WTC11 (cell line): ENCODE measurements around the gene CORO7. TPM values are rescaled to one million over a fixed set of nuclear protein-coding genes. Genes with fewer than 3 reads are reported as not detected.

Experiments used
- ATAC-seq: fragments of 200-7000 bp; cut with Tn5 transposase; 2 replicates; pipeline ENCODE4 v1.10.0; 2021; ENCODE audit warnings: mild to moderate bottlenecking, moderate library complexity
- CTCF ChIA-PET: fragments of 300-600 bp; sonication (Branson Sonifier 250); formaldehyde crosslinking; loops from one replicate; lab custom pipeline; 2021; ENCODE audit warnings: antibody characterized with exemption; lab: Charles Lee
- POLR2A ChIA-PET: fragments of 350-600 bp; sonication (Branson Sonifier 250); formaldehyde crosslinking; loops from one replicate; lab custom pipeline; 2021; ENCODE audit warnings: antibody characterized with exemption; lab: Charles Lee
- DNase-seq: peaks from one replicate; pipeline ENCODE4 v3.0.0; 2021; ENCODE audit warnings: low spot score
- H3K27ac Mint-ChIP-seq: 2 replicates; pipeline ENCODE4 v1.8.0; 2021; ENCODE audit warnings: mixed read lengths
- H3K27me3 Mint-ChIP-seq: 2 replicates; pipeline ENCODE4 v1.8.0; 2021; ENCODE audit warnings: low read depth, mild to moderate bottlenecking, moderate library complexity, mixed read lengths
- H3K36me3 Mint-ChIP-seq: 2 replicates; pipeline ENCODE4 v1.8.0; 2021; ENCODE audit warnings: mixed read lengths
- H3K4me1 Mint-ChIP-seq: 2 replicates; pipeline ENCODE4 v1.8.0; 2022; ENCODE audit warnings: mixed read lengths
- H3K4me3 Mint-ChIP-seq: 2 replicates; pipeline ENCODE4 v1.8.0; 2021; ENCODE audit warnings: mild to moderate bottlenecking, moderate library complexity, mixed read lengths
- H3K9me3 Mint-ChIP-seq: 2 replicates; pipeline ENCODE4 v1.8.0; 2021; ENCODE audit warnings: mixed read lengths
- ATF2 ChIP-seq: sonication (generic); formaldehyde crosslinking; IDR thresholded peaks from 2 replicates; pipeline ENCODE4 v1.8.1; 2022; ENCODE audit warnings: low read depth, missing genetic modification reagents, borderline replicate concordance
- CREM ChIP-seq: sonication (generic); formaldehyde crosslinking; IDR thresholded peaks from 2 replicates; pipeline ENCODE4 v1.8.1; 2022; ENCODE audit warnings: mild to moderate bottlenecking, missing genetic modification reagents, moderate library complexity
- ELF4 ChIP-seq: sonication (generic); formaldehyde crosslinking; IDR thresholded peaks from 2 replicates; pipeline ENCODE4 v1.8.1; 2022; ENCODE audit warnings: low read depth, mild to moderate bottlenecking, moderate library complexity, missing genetic modification reagents
- GRHL2 ChIP-seq: fragments of 250-450 bp; sonication (Bioruptor Pico); IDR thresholded peaks from 2 replicates; pipeline ENCODE4 v1.8.0; 2022; ENCODE audit warnings: mild to moderate bottlenecking, moderate library complexity; ENCODE audit not compliant: insufficient replicate concordance, severe bottlenecking
- STAT6 ChIP-seq: sonication (generic); formaldehyde crosslinking; conservative IDR thresholded peaks from 2 replicates; pipeline ENCODE4 v1.8.1; 2023; ENCODE audit warnings: mild to moderate bottlenecking, low read depth, missing genetic modification reagents, moderate library complexity
- TCF7 ChIP-seq: sonication (generic); formaldehyde crosslinking; IDR thresholded peaks from 2 replicates; pipeline ENCODE4 v1.8.0; 2022; ENCODE audit warnings: mild to moderate bottlenecking, low read depth, missing genetic modification reagents, moderate library complexity
- TEAD1 ChIP-seq: sonication (generic); formaldehyde crosslinking; IDR thresholded peaks from 2 replicates; pipeline ENCODE4 v1.8.0; 2022; ENCODE audit warnings: mild to moderate bottlenecking, missing genetic modification reagents
- ZMAT4 ChIP-seq: fragments of 250-450 bp; sonication (Bioruptor Pico); IDR thresholded peaks from 2 replicates; pipeline ENCODE4 v1.9.0; 2021; ENCODE audit warnings: mild to moderate bottlenecking
- ZNF263 ChIP-seq: sonication (generic); formaldehyde crosslinking; IDR thresholded peaks from 2 replicates; pipeline ENCODE4 v1.8.1; 2022; ENCODE audit warnings: low read depth, mild to moderate bottlenecking, moderate library complexity, missing genetic modification reagents
- ZNF512 ChIP-seq: sonication (generic); formaldehyde crosslinking; IDR thresholded peaks from 2 replicates; pipeline ENCODE4 v1.8.1; 2022; ENCODE audit warnings: missing genetic modification reagents, borderline replicate concordance
- total RNA-seq: library from RNA; stranded (reverse); gene quantifications from 3 replicates; pipeline ENCODE4 v1.2.3, GENCODE V29; 2021
- TF ChIP-seq, protein P1 (sequence below): sonication (generic); formaldehyde crosslinking; IDR thresholded peaks from 2 replicates; pipeline ENCODE4 v1.8.0; 2022; ENCODE audit warnings: missing genetic modification reagents
- TF ChIP-seq, protein P2 (sequence below): fragments of 250-450 bp; sonication (Bioruptor Pico); IDR thresholded peaks from 2 replicates; pipeline ENCODE4 v1.9.0; 2021; ENCODE audit warnings: mild to moderate bottlenecking
- TF ChIP-seq, protein P3 (sequence below): sonication (generic); formaldehyde crosslinking; IDR thresholded peaks from 2 replicates; pipeline ENCODE4 v1.8.1; 2022; ENCODE audit warnings: mild to moderate bottlenecking, moderate library complexity, missing genetic modification reagents
- TF ChIP-seq, protein P4 (sequence below): sonication (generic); formaldehyde crosslinking; IDR thresholded peaks from 2 replicates; pipeline ENCODE4 v1.8.1; 2022; ENCODE audit warnings: low read depth, mild to moderate bottlenecking, moderate library complexity, missing genetic modification reagents, borderline replicate concordance

Gene CORO7
- total RNA-seq, 1 experiment from 2014 or later = 45.5 TPM

- no peak for TF ChIP-seq GRHL2 (CRISPR knock-in tag)
- no peak for TF ChIP-seq ELF4 (CRISPR knock-in tag)
- TF ChIP-seq TCF7 = no peak
- TF ChIP-seq ATF2 (CRISPR knock-in tag) = no peak
- no peak for TF ChIP-seq ZMAT4 (CRISPR knock-in tag)
- TF ChIP-seq CREM = no peak
- no peak for TF ChIP-seq ZNF263
- TF ChIP-seq, protein P1, sequence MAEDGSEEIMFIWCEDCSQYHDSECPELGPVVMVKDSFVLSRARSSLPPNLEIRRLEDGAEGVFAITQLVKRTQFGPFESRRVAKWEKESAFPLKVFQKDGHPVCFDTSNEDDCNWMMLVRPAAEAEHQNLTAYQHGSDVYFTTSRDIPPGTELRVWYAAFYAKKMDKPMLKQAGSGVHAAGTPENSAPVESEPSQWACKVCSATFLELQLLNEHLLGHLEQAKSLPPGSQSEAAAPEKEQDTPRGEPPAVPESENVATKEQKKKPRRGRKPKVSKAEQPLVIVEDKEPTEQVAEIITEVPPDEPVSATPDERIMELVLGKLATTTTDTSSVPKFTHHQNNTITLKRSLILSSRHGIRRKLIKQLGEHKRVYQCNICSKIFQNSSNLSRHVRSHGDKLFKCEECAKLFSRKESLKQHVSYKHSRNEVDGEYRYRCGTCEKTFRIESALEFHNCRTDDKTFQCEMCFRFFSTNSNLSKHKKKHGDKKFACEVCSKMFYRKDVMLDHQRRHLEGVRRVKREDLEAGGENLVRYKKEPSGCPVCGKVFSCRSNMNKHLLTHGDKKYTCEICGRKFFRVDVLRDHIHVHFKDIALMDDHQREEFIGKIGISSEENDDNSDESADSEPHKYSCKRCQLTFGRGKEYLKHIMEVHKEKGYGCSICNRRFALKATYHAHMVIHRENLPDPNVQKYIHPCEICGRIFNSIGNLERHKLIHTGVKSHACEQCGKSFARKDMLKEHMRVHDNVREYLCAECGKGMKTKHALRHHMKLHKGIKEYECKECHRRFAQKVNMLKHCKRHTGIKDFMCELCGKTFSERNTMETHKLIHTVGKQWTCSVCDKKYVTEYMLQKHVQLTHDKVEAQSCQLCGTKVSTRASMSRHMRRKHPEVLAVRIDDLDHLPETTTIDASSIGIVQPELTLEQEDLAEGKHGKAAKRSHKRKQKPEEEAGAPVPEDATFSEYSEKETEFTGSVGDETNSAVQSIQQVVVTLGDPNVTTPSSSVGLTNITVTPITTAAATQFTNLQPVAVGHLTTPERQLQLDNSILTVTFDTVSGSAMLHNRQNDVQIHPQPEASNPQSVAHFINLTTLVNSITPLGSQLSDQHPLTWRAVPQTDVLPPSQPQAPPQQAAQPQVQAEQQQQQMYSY = no peak
- TF ChIP-seq, protein P2, sequence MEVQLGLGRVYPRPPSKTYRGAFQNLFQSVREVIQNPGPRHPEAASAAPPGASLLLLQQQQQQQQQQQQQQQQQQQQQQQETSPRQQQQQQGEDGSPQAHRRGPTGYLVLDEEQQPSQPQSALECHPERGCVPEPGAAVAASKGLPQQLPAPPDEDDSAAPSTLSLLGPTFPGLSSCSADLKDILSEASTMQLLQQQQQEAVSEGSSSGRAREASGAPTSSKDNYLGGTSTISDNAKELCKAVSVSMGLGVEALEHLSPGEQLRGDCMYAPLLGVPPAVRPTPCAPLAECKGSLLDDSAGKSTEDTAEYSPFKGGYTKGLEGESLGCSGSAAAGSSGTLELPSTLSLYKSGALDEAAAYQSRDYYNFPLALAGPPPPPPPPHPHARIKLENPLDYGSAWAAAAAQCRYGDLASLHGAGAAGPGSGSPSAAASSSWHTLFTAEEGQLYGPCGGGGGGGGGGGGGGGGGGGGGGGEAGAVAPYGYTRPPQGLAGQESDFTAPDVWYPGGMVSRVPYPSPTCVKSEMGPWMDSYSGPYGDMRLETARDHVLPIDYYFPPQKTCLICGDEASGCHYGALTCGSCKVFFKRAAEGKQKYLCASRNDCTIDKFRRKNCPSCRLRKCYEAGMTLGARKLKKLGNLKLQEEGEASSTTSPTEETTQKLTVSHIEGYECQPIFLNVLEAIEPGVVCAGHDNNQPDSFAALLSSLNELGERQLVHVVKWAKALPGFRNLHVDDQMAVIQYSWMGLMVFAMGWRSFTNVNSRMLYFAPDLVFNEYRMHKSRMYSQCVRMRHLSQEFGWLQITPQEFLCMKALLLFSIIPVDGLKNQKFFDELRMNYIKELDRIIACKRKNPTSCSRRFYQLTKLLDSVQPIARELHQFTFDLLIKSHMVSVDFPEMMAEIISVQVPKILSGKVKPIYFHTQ (CRISPR knock-in tag) = no peak
Observed at GRCh38 chr16:4322121-4323052, 94.0 kb downstream of the CORO7 start (continued).

GRCh38 chr16:4321286-4322120 is 94.9 kb downstream of the CORO7 start:
- no peak for DNase-seq
- ChIA-PET CTCF (interaction anchor here (1.2 to 9.2 kb wide), 5 partner anchors 11 to 82 kb away, joined by 3 to 91 read pairs (median 5); no protein-coding TSS in a partner anchor), POLR2A (no interaction called here)
- Mint-ChIP-seq H3K27me3 (no peaks in the 10 kb centered on the region), H3K27ac (no peak overlapping the region), H3K9me3 (no peaks in the 10 kb centered on the region), H3K4me3 (no peak overlapping the region), H3K36me3 (no peaks in the 10 kb centered on the region), H3K4me1 (peaks cover 38% of the 10 kb centered on the region)
- no peak for ATAC-seq
- no peak for TF ChIP-seq GRHL2 (CRISPR knock-in tag)
- TF ChIP-seq, protein P3, sequence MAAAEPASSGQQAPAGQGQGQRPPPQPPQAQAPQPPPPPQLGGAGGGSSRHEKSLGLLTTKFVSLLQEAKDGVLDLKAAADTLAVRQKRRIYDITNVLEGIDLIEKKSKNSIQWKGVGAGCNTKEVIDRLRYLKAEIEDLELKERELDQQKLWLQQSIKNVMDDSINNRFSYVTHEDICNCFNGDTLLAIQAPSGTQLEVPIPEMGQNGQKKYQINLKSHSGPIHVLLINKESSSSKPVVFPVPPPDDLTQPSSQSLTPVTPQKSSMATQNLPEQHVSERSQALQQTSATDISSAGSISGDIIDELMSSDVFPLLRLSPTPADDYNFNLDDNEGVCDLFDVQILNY (CRISPR knock-in tag) = no peak
- no peak for TF ChIP-seq TEAD1 (CRISPR knock-in tag)
- no peak for TF ChIP-seq STAT6 (CRISPR knock-in tag)
- TF ChIP-seq ZNF512 (CRISPR knock-in tag) = no peak
- TF ChIP-seq, protein P4, sequence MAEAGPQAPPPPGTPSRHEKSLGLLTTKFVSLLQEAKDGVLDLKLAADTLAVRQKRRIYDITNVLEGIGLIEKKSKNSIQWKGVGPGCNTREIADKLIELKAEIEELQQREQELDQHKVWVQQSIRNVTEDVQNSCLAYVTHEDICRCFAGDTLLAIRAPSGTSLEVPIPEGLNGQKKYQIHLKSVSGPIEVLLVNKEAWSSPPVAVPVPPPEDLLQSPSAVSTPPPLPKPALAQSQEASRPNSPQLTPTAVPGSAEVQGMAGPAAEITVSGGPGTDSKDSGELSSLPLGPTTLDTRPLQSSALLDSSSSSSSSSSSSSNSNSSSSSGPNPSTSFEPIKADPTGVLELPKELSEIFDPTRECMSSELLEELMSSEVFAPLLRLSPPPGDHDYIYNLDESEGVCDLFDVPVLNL (CRISPR knock-in tag) = no peak
